ENCODE results near the gene SORBS1.

The SORBS1 gene

DNA sequence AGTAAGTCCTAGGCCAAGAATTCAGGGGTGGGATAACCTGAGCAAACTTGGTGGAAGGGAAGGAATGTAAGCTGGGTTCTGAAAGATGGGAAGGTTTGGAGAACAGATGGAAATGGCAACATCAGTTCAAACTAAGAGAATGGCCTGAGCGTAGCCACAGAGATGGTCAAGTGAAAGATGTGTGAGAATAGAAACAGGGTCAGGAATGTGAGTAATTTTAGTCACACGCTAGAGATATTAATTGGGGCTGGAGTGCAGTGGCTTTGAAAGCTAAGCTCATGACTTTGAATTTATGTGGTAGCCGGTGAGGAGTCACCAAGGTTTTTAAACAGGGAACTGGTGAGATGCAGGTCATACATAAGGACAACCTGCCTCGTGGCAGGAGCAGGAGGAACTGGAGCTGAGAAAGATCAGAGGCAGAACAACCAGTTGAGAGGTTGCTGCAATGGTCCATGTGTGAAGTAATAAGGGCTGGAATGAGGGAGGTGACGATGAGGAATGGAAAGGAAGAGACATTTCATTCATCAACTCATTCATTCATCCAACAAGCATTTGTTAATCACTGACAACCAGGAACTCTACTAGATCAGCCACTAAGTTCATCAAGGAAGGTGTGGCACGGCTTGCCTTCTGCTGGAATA, 12.9 kb upstream of the SORBS1 start:
- H3K27ac ChIP-seq: no peak overlapping the region
- no peak for TF ChIP-seq ZFX (IDR thresholded peaks at IDR 0.05)

DNA sequence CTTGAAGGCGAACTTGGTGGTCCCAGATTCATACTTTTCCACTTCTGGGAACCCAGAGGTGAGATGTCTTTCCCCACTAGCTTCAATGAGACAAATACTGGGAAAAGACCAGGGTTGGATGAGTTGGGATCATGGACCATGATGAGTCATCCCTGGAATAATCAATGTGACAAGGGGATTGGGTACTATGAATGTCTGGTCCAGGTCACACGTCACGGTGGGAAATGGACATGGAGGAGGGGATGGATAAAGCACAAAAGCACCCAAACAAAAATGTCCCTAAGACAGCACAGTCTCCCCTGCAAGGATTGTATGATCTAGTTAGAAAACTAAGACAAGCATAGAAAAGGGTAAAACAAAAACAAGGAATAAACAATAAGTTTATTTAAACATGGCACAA, 12.4 kb upstream of the SORBS1 start:
- no peak overlapping the region for H3K27ac ChIP-seq
- TF ChIP-seq, protein P1, sequence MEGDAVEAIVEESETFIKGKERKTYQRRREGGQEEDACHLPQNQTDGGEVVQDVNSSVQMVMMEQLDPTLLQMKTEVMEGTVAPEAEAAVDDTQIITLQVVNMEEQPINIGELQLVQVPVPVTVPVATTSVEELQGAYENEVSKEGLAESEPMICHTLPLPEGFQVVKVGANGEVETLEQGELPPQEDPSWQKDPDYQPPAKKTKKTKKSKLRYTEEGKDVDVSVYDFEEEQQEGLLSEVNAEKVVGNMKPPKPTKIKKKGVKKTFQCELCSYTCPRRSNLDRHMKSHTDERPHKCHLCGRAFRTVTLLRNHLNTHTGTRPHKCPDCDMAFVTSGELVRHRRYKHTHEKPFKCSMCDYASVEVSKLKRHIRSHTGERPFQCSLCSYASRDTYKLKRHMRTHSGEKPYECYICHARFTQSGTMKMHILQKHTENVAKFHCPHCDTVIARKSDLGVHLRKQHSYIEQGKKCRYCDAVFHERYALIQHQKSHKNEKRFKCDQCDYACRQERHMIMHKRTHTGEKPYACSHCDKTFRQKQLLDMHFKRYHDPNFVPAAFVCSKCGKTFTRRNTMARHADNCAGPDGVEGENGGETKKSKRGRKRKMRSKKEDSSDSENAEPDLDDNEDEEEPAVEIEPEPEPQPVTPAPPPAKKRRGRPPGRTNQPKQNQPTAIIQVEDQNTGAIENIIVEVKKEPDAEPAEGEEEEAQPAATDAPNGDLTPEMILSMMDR (conservative IDR thresholded peaks at IDR 0.05): no peak
- no peak for TF ChIP-seq ZFX (IDR thresholded peaks at IDR 0.05)

DNA sequence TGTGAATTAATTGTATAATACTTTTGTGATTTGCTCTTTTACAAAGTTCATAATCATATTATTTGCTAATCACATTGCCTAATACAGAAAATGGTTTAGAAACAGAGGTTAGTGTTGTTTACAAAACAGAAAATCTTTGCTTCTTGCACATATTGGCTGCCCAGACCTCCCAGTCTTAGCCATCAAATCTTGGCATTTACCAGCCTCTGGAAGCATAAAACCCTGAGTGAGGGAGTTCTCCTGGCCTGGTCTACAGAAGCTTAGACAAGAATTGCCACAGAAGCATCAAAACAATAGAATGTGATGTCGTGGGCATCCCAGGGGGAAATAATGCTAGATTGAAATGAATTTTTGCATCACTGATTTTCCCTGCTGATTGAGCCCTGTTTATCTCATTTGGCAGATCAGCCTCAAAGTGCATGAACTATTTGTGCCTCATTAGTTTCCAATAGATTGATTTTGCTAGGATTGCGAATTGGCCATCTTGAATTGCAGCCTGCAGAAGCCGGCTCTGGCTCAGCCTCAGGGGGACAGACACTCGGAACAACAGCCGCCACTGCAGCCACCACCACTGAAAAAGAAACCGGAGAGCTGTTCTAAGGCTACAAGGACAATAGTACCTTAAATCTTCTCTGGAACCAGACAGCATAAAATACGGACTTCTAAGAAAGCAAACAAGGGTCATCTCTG, 11.1 kb upstream of the SORBS1 start:
- no peak for TF ChIP-seq ZFX (IDR thresholded peaks at IDR 0.05)
- TF ChIP-seq, protein P1 (conservative IDR thresholded peaks at IDR 0.05): no peak
- H3K27ac ChIP-seq: no peak overlapping the region

DNA sequence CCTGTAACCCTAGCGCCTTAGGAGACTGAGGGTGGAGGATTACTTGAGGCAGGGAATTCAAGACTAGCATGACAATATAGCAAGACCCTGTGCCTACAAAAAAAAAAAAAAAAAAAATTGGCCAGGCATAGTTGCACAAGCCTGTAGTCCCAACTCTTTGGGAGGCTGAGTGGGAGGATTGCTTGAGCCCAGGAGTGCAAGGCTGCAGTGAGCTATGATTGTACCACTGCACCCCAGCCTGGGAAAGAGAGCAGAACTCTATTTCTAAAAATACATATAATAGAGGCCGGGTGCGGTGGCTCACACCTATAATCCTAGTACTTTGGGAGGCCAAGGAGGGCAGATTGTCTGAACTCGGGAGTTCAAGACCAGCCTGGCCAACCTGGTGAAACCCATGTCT, 10.2 kb upstream of the SORBS1 start:
- TF ChIP-seq, protein P1 (conservative IDR thresholded peaks at IDR 0.05): no peak
- no peak for TF ChIP-seq ZFX (IDR thresholded peaks at IDR 0.05)
- H3K27ac ChIP-seq: no peak overlapping the region

DNA sequence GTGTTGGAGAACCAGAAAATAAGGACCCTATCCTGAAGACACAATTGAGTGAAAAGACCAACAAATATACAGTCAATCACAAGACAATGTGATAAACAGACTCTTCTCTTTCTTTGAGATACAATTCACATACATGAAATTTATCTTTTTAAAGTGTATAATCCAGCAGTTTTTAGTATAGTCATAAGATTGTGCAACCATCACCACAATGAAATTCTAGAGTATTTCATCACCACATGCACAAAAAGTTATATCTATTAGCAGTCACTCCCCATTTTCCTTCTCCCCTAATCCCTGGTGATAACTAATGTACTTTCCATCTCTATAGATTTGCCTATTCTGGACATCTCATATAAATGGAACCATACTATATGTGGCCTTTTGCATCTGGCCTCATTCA, 8.2 kb upstream of the SORBS1 start:
- no peak overlapping the region for H3K27ac ChIP-seq
- TF ChIP-seq, protein P1 (conservative IDR thresholded peaks at IDR 0.05): no peak
- no peak for TF ChIP-seq ZFX (IDR thresholded peaks at IDR 0.05)

DNA sequence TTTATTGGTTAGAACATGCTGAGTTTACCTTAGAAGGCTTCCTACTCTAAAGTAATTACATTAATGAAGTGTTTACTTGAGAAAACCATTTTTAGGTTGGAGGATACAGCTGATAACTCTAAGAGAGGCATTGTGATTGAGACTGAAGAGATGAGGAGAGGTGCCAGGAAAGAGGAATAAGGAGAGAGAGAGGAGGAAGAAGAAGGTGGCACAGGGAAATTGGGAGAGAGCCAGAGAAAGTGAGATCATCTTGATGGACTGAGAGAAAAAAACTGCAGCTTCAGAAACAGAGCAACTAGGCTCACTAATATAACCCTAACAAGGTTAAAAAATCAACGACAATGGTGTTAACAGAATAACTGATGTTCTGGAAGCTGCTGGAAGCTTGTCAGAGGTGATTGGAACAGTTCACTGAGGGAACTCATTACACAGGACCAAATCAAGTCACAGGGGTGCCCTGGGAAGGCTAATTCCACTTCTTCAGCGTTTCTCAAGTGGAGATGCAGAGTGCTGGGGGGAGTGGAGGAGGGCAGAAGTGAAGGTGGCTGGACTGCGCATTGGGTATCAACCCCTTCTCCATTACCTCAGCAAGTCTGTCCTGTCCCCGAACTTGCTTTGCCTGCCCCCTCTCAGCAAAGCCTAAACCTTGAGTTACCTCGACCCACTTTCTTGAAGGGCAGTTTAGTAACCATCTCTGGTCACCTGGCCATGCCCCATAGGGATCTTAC, 6.9 kb upstream of the SORBS1 start:
- peak overlapping the region; percentile 25; the same call in 1 of the 2 replicates for H3K27ac ChIP-seq
- no peak for TF ChIP-seq ZFX (IDR thresholded peaks at IDR 0.05)
- TF ChIP-seq, protein P1 (conservative IDR thresholded peaks at IDR 0.05): no peak

DNA sequence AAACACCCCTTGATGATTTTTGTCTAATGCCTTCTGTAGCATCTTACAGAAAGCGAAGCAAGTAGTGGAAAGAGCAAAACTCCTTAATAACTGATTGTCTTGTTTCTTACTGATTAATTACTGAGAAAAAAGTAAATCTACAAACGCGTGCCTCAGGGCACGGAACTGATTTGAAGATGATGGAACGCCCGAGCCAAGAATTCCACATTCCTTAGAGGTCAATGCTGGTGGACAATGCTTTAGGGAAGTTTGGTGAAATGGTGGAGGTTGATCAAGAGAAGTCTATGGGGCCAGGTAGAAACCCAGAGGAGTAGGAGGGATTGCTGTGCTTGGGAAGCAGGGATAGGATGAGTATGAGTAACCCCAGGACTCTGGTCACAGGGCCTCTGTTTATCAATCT, 5.0 kb upstream of the SORBS1 start:
- TF ChIP-seq ZFX (IDR thresholded peaks at IDR 0.05): no peak
- TF ChIP-seq, protein P1 (conservative IDR thresholded peaks at IDR 0.05): no peak
- no peak overlapping the region for H3K27ac ChIP-seq

Measured in C4-2B (cell line).